ENCODE data around the gene FTSJ3. TPM values are rescaled to one million over a fixed set of nuclear protein-coding genes. Genes with fewer than 3 reads are reported as not detected.

Gene FTSJ3
- total RNA-seq, 1 donor from 2014 or later, result 37.4 TPM

GRCh38 chr17:63824362-63824761, 3.1 kb downstream of the FTSJ3 start:
- no peak for ATAC-seq
- intact Hi-C loops (cut with DNase I), result no loop called here
- Histone ChIP-seq H3K4me3 (no peak overlapping the region), H3K9me3 (no peaks in the 10 kb centered on the region), H3K4me1 (peaks cover 28% of the 10 kb centered on the region), H3K36me3 (peaks cover 71% of the 10 kb centered on the region), H3K27ac (peak overlapping the region; percentile 11), H3K27me3 (ENCODE audit: low read depth) (no peaks in the 10 kb centered on the region)
- DNase-seq, result no peak
- no peak for TF ChIP-seq CTCF (IDR thresholded peaks at IDR 0.05)

GRCh38 chr17:63823659-63824331, 3.7 kb downstream of the FTSJ3 start:
- no peaks in the 10 kb centered on the region for H3K27me3 ChIP-seq (ENCODE audit: low read depth)
- H3K4me1 ChIP-seq, result peaks cover 23% of the 10 kb centered on the region
- no peak for ATAC-seq
- H3K27ac ChIP-seq, result no peak overlapping the region
- no peak for TF ChIP-seq CTCF (IDR thresholded peaks at IDR 0.05)
- DNase-seq, result no peak
- no peaks in the 10 kb centered on the region for H3K9me3 ChIP-seq
- peaks cover 72% of the 10 kb centered on the region for H3K36me3 ChIP-seq
- no peak overlapping the region for H3K4me3 ChIP-seq
- intact Hi-C loops (cut with DNase I), result no loop called here

- intact Hi-C loops (cut with DNase I), result no loop called here
- peaks cover 84% of the 10 kb centered on the region for H3K36me3 ChIP-seq
These were observed 4.9 kb downstream of the FTSJ3 start for GRCh38 chr17:63822537-63822936.

GRCh38 chr17:63821804-63822203, 5.7 kb downstream of the FTSJ3 start:
- H3K4me1 ChIP-seq, result peaks cover 12% of the 10 kb centered on the region
- no peak for TF ChIP-seq CTCF (IDR thresholded peaks at IDR 0.05)
- peaks cover 91% of the 10 kb centered on the region for H3K36me3 ChIP-seq
- DNase-seq (no peak), ATAC-seq (no peak)
- intact Hi-C loops (cut with DNase I), result no loop called here
- H3K27ac ChIP-seq, result no peak overlapping the region
- no peaks in the 10 kb centered on the region for H3K27me3 ChIP-seq (ENCODE audit: low read depth)
- no peak overlapping the region for H3K4me3 ChIP-seq
- H3K9me3 ChIP-seq, result no peaks in the 10 kb centered on the region

More at GRCh38 chr17:63822537-63822936, 4.9 kb downstream of the FTSJ3 start:
- ATAC-seq (no peak), DNase-seq (no peak)
- H3K27me3 ChIP-seq (ENCODE audit: low read depth), result no peaks in the 10 kb centered on the region
- TF ChIP-seq CTCF (IDR thresholded peaks at IDR 0.05), result no peak
- no peak overlapping the region for H3K27ac ChIP-seq
- H3K4me1 ChIP-seq, result peaks cover 12% of the 10 kb centered on the region
- no peaks in the 10 kb centered on the region for H3K9me3 ChIP-seq
- no peak overlapping the region for H3K4me3 ChIP-seq

- ATAC-seq (no peak), DNase-seq (no peak)
- H3K36me3 ChIP-seq, result peaks cover 99% of the 10 kb centered on the region
- H3K9me3 ChIP-seq, result no peaks in the 10 kb centered on the region
- intact Hi-C loops (cut with DNase I), result no loop called here
- no peaks in the 10 kb centered on the region for H3K27me3 ChIP-seq (ENCODE audit: low read depth)
- H3K27ac ChIP-seq, result no peak overlapping the region
- no peak for TF ChIP-seq CTCF (IDR thresholded peaks at IDR 0.05)
- H3K4me3 ChIP-seq, result no peak overlapping the region
- H3K4me1 ChIP-seq, result peaks cover 8% of the 10 kb centered on the region
These were observed 6.4 kb downstream of the FTSJ3 start for GRCh38 chr17:63820963-63821561.
